Body of pancreas (tissue), 4 donors: ENCODE results near the gene ZNF382. TPM values are rescaled to one million over a fixed set of nuclear protein-coding genes. Genes with fewer than 3 reads are reported as not detected.

Experiments used
- ATAC-seq: fragments of 150-250 bp; one replicate; pipeline ENCODE4 v1.9.1; 2016
- DNase-seq, 4 donors: peaks; one replicate each; pipeline ENCODE4 v3.0.0-alpha.2; 2019
- H3K27ac ChIP-seq, 4 donors: fragments of 200-600 bp; sonication (generic); 1 replicate in 3 of 4; 2 replicates in 1 of 4; pipeline versions ENCODE4 v1.5.1 to v1.6.1; 2016 to 2019; ENCODE audit warnings: mild to moderate bottlenecking in 1 of 4, mixed read lengths in 1 of 4, moderate library complexity in 1 of 4
- H3K27me3 ChIP-seq, 2 donors: fragments of 200-600 bp; sonication (generic); one replicate each; pipeline ENCODE4 v1.6.0; 2016; ENCODE audit warnings: mild to moderate bottlenecking in 1 of 2
- H3K36me3 ChIP-seq, 2 donors: fragments of 200-600 bp; sonication (generic); replicated peaks in 1 of 2; 2 replicates each; pipeline ENCODE4 v1.5.1; 2016; ENCODE audit warnings: low read depth in 2 of 2; ENCODE audit not compliant: insufficient read depth in 1 of 2
- H3K4me1 ChIP-seq: fragments of 200-600 bp; sonication (generic); one replicate; pipeline ENCODE4 v1.6.0; 2016
- H3K4me3 ChIP-seq, 2 donors: fragments of 200-600 bp; sonication (generic); 1 replicate in 1 of 2; 2 replicates in 1 of 2; pipeline ENCODE4 v1.5.1; 2016 to 2019
- H3K9me3 ChIP-seq, 3 donors: fragments of 200-600 bp; sonication (generic); 1 replicate in 2 of 3; 2 replicates in 1 of 3; pipeline ENCODE4 v1.5.1; 2016
- CTCF ChIP-seq, 7 experiments: fragments of 450-650 bp in 4 of 7; fragments of 200-600 bp in 3 of 7; sonication (generic) in 3 of 7; IDR thresholded peaks; one replicate each; pipeline ENCODE4 v1.5.1; 2016 to 2019; ENCODE audit warnings: antibody characterized with exemption in 7 of 7
- POLR2A ChIP-seq, 3 donors: fragments of 450-650 bp; IDR thresholded peaks; one replicate each; pipeline ENCODE4 v1.6.1; 2016; ENCODE audit warnings: antibody characterized with exemption in 3 of 3, mild to moderate bottlenecking in 2 of 3
- WGBS, 2 donors: methylation state at CpG; one replicate each; pipeline ENCODE4 v1.1.5; 2017; 5-methylcytosine and 5-hydroxymethylcytosine counted together
- intact Hi-C: fragments of 100-400 bp; cut with DNase I; formaldehyde crosslinking; loops from one replicate; pipeline ENCODE4 v1.15.1; 2023
- total RNA-seq, 2 donors: library from RNA; depleted of rRNA; stranded (reverse); fragments of >200 nt; gene quantifications; one replicate each; pipeline ENCODE4 v1.1.0, GENCODE V29; 2016

The ZNF382 gene
- total RNA-seq, 2 donors from 2014 or later = 3.1 to 6.3 TPM

GRCh38 chr19:36638862-36639510 lies 33.9 kb downstream of the ZNF382 start:
- WGBS, 2 donors = 87 to 90% methylated on average over 5 of the region's 5 CpGs

GRCh38 chr19:36646746-36647145 lies 41.6 kb downstream of the ZNF382 start:
- intact Hi-C loops = no loop called here
- Histone ChIP-seq H3K27me3 (no peaks in the 10 kb centered on the region), H3K4me3 (no peak overlapping the region), H3K36me3 (peaks cover 12 to 13% of the 10 kb centered on the region in 2 donors), H3K9me3 (peaks cover 0 to 65% (median 0%) of the 10 kb centered on the region in 3 donors), H3K27ac (no peak overlapping the region), H3K4me1 (no peaks in the 10 kb centered on the region)
- DNase-seq (no peak), ATAC-seq (no peak)
- no peak for TF ChIP-seq CTCF (IDR thresholded peaks at IDR 0.05)
- TF ChIP-seq POLR2A (IDR thresholded peaks at IDR 0.05) = no peak
- 83 to 95% methylated on average over 2 of the region's 2 CpGs for WGBS, 2 donors

More at GRCh38 chr19:36638862-36639510, 33.9 kb downstream of the ZNF382 start:
- no peaks in the 10 kb centered on the region for H3K4me1 ChIP-seq
- no peak overlapping the region for H3K4me3 ChIP-seq
- no peak for TF ChIP-seq POLR2A (IDR thresholded peaks at IDR 0.05)
- no peak for TF ChIP-seq CTCF (IDR thresholded peaks at IDR 0.05)
- intact Hi-C loops = no loop called here
- peaks cover 0 to 80% (median 2%) of the 10 kb centered on the region in 3 donors for H3K9me3 ChIP-seq
- ATAC-seq (no peak), DNase-seq (no peak)
- H3K27ac ChIP-seq = no peak overlapping the region
- H3K27me3 ChIP-seq = no peaks in the 10 kb centered on the region
- H3K36me3 ChIP-seq = peaks cover 7 to 13% of the 10 kb centered on the region in 2 donors

GRCh38 chr19:36652958-36653357 lies 47.8 kb downstream of the ZNF382 start:
- H3K27ac ChIP-seq = no peak overlapping the region
- TF ChIP-seq CTCF (IDR thresholded peaks at IDR 0.05) = no peak
- no peak for TF ChIP-seq POLR2A (IDR thresholded peaks at IDR 0.05)
- H3K9me3 ChIP-seq = peaks cover 0 to 37% (median 0%) of the 10 kb centered on the region in 3 donors
- ATAC-seq (no peak), DNase-seq (no peak)
- H3K4me1 ChIP-seq = no peaks in the 10 kb centered on the region
- no peaks in the 10 kb centered on the region for H3K27me3 ChIP-seq
- no peak overlapping the region for H3K4me3 ChIP-seq
- WGBS, 2 donors = 91 to 95% methylated on average over 1 of the region's 1 CpG
- peaks cover 27 to 31% of the 10 kb centered on the region in 2 donors for H3K36me3 ChIP-seq
- intact Hi-C loops = no loop called here

GRCh38 chr19:36665832-36666231 lies 60.7 kb downstream of the ZNF382 start:
- no peak for ATAC-seq
- Histone ChIP-seq H3K4me1 (peaks cover 18% of the 10 kb centered on the region), H3K36me3 (no peaks in the 10 kb centered on the region), H3K27me3 (no peaks in the 10 kb centered on the region), H3K9me3 (no peaks in the 10 kb centered on the region), H3K4me3 (peak overlapping the region in 1 of 2 donors; percentile 59), H3K27ac (no peak overlapping the region)
- intact Hi-C loops = no loop called here
- TF ChIP-seq POLR2A (IDR thresholded peaks at IDR 0.05) (no peak), CTCF (IDR thresholded peaks at IDR 0.05) (no peak)
- DNase-seq = no peak
- 50 to 58% methylated on average over 14 of the region's 14 CpGs for WGBS, 2 donors

GRCh38 chr19:36668646-36669045 lies 63.5 kb downstream of the ZNF382 start:
- peaks cover 18% of the 10 kb centered on the region for H3K4me1 ChIP-seq
- H3K27ac ChIP-seq = no peak overlapping the region
- DNase-seq (no peak), ATAC-seq (no peak)
- no peak overlapping the region for H3K4me3 ChIP-seq
- intact Hi-C loops = no loop called here
- no peaks in the 10 kb centered on the region for H3K36me3 ChIP-seq
- TF ChIP-seq POLR2A (IDR thresholded peaks at IDR 0.05) (no peak), CTCF (IDR thresholded peaks at IDR 0.05) (no peak)
- 69 to 72% methylated on average over 2 of the region's 2 CpGs for WGBS, 2 donors
- peaks cover 0 to 8% (median 0%) of the 10 kb centered on the region in 3 donors for H3K9me3 ChIP-seq
- no peaks in the 10 kb centered on the region for H3K27me3 ChIP-seq
